Vagina (tissue), 2 donors: ENCODE data around the gene ABCF2. TPM values are rescaled to one million over a fixed set of nuclear protein-coding genes. Genes with fewer than 3 reads are reported as not detected.

ENCODE experiments used
- DNase-seq, 2 donors: peaks; one replicate each; pipeline ENCODE4 v3.0.0-alpha.2; 2017; ENCODE audit errors: extremely low spot score in 2 of 2
- H3K27ac ChIP-seq: fragments of 200-600 bp; sonication (generic); one replicate; pipeline ENCODE4 v1.5.1; 2019
- H3K27me3 ChIP-seq: fragments of 200-600 bp; sonication (generic); one replicate; pipeline ENCODE4 v1.5.1; 2019
- H3K36me3 ChIP-seq, 2 donors: fragments of 200-600 bp; sonication (generic); one replicate each; pipeline ENCODE4 v1.5.1; 2017 to 2019
- H3K4me1 ChIP-seq: fragments of 200-600 bp; sonication (generic); one replicate; pipeline ENCODE4 v1.5.1; 2019
- H3K4me3 ChIP-seq, 2 donors: fragments of 200-600 bp; sonication (generic); 1 replicate in 1 of 2; 2 replicates in 1 of 2; pipeline ENCODE4 v1.5.1; 2016 to 2019
- H3K9me3 ChIP-seq: fragments of 200-600 bp; sonication (generic); one replicate; pipeline ENCODE4 v1.5.1; 2019
- CTCF ChIP-seq, 3 experiments: fragments of 450-650 bp in 2 of 3; fragments of 200-600 bp in 1 of 3; sonication (generic) in 1 of 3; IDR thresholded peaks; one replicate each; pipeline ENCODE4 v1.5.1; 2017 to 2019; ENCODE audit warnings: antibody characterized with exemption in 3 of 3, mild to moderate bottlenecking in 2 of 3, moderate library complexity in 2 of 3
- POLR2A ChIP-seq, 2 donors: fragments of 450-650 bp; IDR thresholded peaks; one replicate each; pipeline ENCODE4 v1.6.1; 2017; ENCODE audit warnings: antibody characterized with exemption in 2 of 2, mild to moderate bottlenecking in 2 of 2, moderate library complexity in 2 of 2
- POLR2AphosphoS5 ChIP-seq, 2 donors: sonication (generic); formaldehyde crosslinking; IDR thresholded peaks; one replicate each; pipeline ENCODE4 v1.9.0; 2017; ENCODE audit warnings: antibody characterized with exemption in 2 of 2, mild to moderate bottlenecking in 2 of 2, low read depth in 1 of 2; ENCODE audit not compliant: insufficient read depth in 1 of 2
- intact Hi-C: fragments of 100-400 bp; cut with DNase I; formaldehyde crosslinking; loops from one replicate; pipeline ENCODE4 v1.15.1; 2023
- total RNA-seq: library from RNA; depleted of rRNA; stranded (reverse); fragments of >200 nt; gene quantifications from one replicate; pipeline ENCODE4 v1.2.3, GENCODE V29; 2016

Gene ABCF2
- total RNA-seq, 1 donor from 2014 or later, result 25.3 TPM

DNA sequence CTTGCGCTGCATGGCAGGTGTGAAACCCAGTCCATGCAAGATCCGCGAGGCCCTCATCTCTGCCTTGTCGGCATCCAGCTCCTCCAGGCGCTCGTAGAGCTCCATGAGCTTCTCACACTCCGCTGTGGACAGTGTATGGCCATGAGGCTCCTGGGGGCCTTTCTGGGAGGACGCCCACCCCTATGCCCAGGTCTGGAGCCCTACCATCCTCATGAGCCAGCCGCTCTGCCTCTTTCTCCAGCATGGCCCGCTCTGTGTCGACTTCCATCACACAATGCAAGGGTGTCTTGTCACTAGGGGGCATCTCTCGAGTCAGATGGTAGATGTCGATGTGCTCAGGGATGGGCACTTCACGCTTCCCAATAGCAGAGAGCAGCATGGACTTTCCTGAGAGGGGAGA is 3.3 kb downstream of the ABCF2 start:
- Histone ChIP-seq H3K36me3 (peaks cover 0 to 59% of the 10 kb centered on the region in 2 donors), H3K27ac (no peak overlapping the region), H3K4me1 (peaks cover 24% of the 10 kb centered on the region), H3K9me3 (no peaks in the 10 kb centered on the region), H3K4me3 (no peak overlapping the region), H3K27me3 (no peaks in the 10 kb centered on the region)
- TF ChIP-seq POLR2AphosphoS5 (IDR thresholded peaks at IDR 0.05; ENCODE audit: insufficient read depth in 1 of 2, low read depth in 1 of 2) (no peak), CTCF (IDR thresholded peaks at IDR 0.05) (no peak), POLR2A (IDR thresholded peaks at IDR 0.05) (no peak)
- intact Hi-C loops, result no loop called here
- no peak for DNase-seq

DNA sequence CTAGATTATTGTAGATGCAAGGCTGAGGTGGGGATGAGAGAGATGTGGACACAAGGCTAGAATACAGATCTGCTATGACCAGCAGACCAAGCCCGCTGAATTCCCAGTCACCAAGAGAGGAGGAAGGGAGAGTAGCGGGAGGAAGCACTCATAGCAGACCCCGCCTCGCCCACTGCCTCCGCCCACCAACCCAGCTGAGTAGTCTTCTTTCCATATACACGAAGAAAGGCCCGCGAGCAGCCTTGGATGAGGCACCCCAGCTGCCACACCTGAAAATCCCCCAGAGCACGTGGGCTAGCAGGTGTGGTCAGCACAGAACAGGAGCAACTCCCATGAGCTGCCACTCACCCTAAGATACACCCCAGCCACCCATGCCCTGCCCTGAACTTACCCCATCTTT is 8.8 kb downstream of the ABCF2 start:
- H3K36me3 ChIP-seq, result peaks cover 0 to 98% of the 10 kb centered on the region in 2 donors
- no peak overlapping the region for H3K4me3 ChIP-seq
- intact Hi-C loops, result no loop called here

GRCh38 chr7:151215396-151215795 is 11.6 kb downstream of the ABCF2 start:
- no peak overlapping the region for H3K27ac ChIP-seq
- peaks cover 0 to 72% of the 10 kb centered on the region in 2 donors for H3K36me3 ChIP-seq
- DNase-seq, result no peak
- H3K4me1 ChIP-seq, result no peaks in the 10 kb centered on the region
- no peak overlapping the region for H3K4me3 ChIP-seq
- no peaks in the 10 kb centered on the region for H3K9me3 ChIP-seq
- intact Hi-C loops, result no loop called here
- H3K27me3 ChIP-seq, result no peaks in the 10 kb centered on the region
- TF ChIP-seq POLR2A (IDR thresholded peaks at IDR 0.05) (no peak), CTCF (IDR thresholded peaks at IDR 0.05) (no peak), POLR2AphosphoS5 (IDR thresholded peaks at IDR 0.05; ENCODE audit: insufficient read depth in 1 of 2, low read depth in 1 of 2) (no peak)

More for the DNA sequence above, 8.8 kb downstream of the ABCF2 start:
- no peaks in the 10 kb centered on the region for H3K4me1 ChIP-seq
- H3K27ac ChIP-seq, result no peak overlapping the region
- DNase-seq, result no peak
- H3K9me3 ChIP-seq, result no peaks in the 10 kb centered on the region
- no peaks in the 10 kb centered on the region for H3K27me3 ChIP-seq
- no peak for TF ChIP-seq POLR2A (IDR thresholded peaks at IDR 0.05)
- no peak for TF ChIP-seq POLR2AphosphoS5 (IDR thresholded peaks at IDR 0.05; ENCODE audit: insufficient read depth in 1 of 2, low read depth in 1 of 2)
- TF ChIP-seq CTCF (IDR thresholded peaks at IDR 0.05), result no peak

DNA sequence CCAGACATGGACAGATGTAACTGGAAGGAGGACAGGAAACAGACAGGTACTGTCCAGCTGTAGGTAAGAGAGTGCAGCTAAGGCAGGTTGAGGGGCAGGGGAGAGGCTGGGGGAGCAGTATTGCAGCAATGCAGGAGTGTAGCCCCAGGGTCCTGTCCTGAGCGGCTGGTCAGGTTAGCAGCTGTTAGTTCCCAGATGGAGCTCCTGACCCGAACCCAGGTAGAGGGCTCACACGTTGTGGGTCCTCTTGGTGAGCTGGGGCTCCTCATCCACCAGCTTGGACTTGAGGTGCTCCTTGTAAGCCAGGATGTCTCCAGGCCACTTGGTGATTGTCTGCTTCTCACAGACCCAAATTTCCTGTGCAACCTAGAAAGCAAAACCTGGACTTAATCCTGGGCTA is 13.2 kb downstream of the ABCF2 start:
- Histone ChIP-seq H3K27ac (no peak overlapping the region), H3K36me3 (peaks cover 0 to 59% of the 10 kb centered on the region in 2 donors), H3K4me1 (no peaks in the 10 kb centered on the region), H3K27me3 (no peaks in the 10 kb centered on the region), H3K4me3 (no peak overlapping the region), H3K9me3 (no peaks in the 10 kb centered on the region)
- intact Hi-C loops, result no loop called here
- no peak for DNase-seq
- TF ChIP-seq POLR2AphosphoS5 (IDR thresholded peaks at IDR 0.05; ENCODE audit: insufficient read depth in 1 of 2, low read depth in 1 of 2) (no peak), POLR2A (IDR thresholded peaks at IDR 0.05) (no peak), CTCF (IDR thresholded peaks at IDR 0.05) (no peak)

- no peaks in the 10 kb centered on the region for H3K9me3 ChIP-seq
- intact Hi-C loops, result no loop called here
- H3K27ac ChIP-seq, result no peak overlapping the region
- H3K27me3 ChIP-seq, result no peaks in the 10 kb centered on the region
- TF ChIP-seq CTCF (IDR thresholded peaks at IDR 0.05), result no peak
- no peak for TF ChIP-seq POLR2A (IDR thresholded peaks at IDR 0.05)
- TF ChIP-seq POLR2AphosphoS5 (IDR thresholded peaks at IDR 0.05; ENCODE audit: insufficient read depth in 1 of 2, low read depth in 1 of 2), result no peak
- H3K4me3 ChIP-seq, result no peak overlapping the region
- no peaks in the 10 kb centered on the region for H3K4me1 ChIP-seq
- no peak for DNase-seq
- peaks cover 0 to 47% of the 10 kb centered on the region in 2 donors for H3K36me3 ChIP-seq
These were observed 14.4 kb downstream of the ABCF2 start for GRCh38 chr7:151212626-151213025.
